HG03342 (cell line): ENCODE measurements around the gene TXNDC9.
A peak's percentile ranks its signal among the peaks of the same experiment; 100 is the strongest.
"Not testable (repeated sequence)": the region's sequence is repeated elsewhere in the genome, so short reads cannot be mapped to it uniquely, and the experiment has no call there.

Experiments used
- ATAC-seq: cut with Tn5 transposase; IDR thresholded peaks from one replicate; pipeline ENCODE4 v1.9.1; 2021; ENCODE audit warnings: mild to moderate bottlenecking, moderate library complexity; ENCODE audit not compliant: unreplicated experiment

Gene TXNDC9

GRCh38 chr2:99336804-99337112, 625 bp upstream of the TXNDC9 start:
- ATAC-seq = peak; percentile 2

DNA sequence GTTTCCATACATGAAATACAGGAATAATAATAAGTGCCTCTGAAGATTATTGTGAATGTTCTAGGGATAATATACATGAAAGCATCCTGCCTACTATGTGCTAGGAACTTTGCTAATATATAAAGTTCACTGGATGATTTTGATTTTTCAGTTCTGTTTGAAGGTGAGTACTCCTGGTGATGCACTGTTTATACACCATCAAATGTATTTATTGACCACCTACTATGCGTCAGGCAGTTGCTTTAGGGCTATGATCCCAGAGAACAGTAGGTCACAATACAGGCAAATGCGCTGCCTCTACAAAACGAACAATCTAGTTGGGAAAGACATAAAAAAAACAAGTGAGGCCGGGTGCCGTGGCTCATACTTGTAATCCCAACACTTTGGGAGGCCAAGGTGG, 10.7 kb downstream of the TXNDC9 start:
- no peak for ATAC-seq

- not testable (repeated sequence) for ATAC-seq
Observed at GRCh38 chr2:99317873-99318200, 18.3 kb downstream of the TXNDC9 start.

GRCh38 chr2:99317161-99317872, 18.8 kb downstream of the TXNDC9 start:
- ATAC-seq = no peak

GRCh38 chr2:99301097-99301496, 35.0 kb downstream of the TXNDC9 start, which contains the start of gene LYG1:
Gene LYG1, minus strand, starts transcription at chr2:99301197. Its CDS starts 5,527 bp downstream, at chr2:99295670.
- not testable (repeated sequence) for ATAC-seq

GRCh38 chr2:99299580-99299979, 36.6 kb downstream of the TXNDC9 start:
- no peak for ATAC-seq

GRCh38 chr2:99297994-99298393, 38.1 kb downstream of the TXNDC9 start:
- ATAC-seq = no peak

DNA sequence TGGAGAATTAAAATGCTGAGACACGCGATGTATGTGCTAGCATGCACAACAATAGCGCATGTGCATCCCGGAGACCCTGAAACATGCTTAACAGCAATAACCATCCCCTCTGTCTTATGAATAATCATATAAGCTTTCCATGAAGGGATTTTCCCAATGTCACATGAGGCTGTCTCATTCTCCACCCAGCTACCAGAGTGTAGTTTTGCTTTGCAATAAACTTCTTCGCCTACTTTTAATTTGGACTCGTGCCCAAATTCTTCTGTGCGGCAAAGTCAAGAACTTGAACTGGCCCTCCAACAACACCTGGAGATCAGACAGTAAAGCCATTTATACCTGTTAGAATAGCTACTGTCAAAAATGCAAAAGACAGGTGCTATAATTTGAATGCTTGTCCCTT, 50.6 kb downstream of the TXNDC9 start:
- no peak for ATAC-seq

DNA sequence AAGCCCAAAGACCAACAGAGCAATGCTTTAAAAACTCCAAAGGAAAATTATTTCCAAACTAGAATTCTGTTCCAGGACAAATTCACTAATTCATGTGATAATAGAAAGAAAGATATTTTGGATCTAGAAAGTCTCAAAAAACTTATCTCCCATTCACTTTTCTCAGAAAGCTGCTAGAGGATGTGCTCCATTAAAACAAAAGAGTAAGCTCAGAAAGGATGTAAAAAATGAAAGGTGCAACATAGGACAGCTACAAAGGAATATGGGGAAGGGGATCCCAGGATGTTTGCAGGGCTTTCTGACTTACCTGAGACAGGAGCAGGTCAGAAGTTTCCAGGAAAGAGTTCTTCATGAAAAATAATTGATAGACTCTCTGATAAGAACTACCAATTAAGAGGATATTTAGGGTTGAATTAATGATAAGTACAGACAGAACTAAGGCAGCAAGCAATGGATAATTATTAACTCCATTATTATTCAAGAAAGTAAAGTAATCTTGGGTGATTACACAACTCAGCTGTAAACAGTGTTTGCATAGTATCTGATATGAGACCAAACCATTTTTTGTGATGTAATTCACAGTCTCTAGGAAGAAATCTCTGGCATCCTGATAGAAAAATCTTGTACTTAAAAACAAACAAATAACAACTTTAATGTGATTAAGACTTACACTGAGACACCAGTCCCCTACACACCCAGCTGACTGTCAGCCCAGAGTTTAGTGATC, 56.0 kb downstream of the TXNDC9 start:
- no peak for ATAC-seq

- ATAC-seq = no peak
Observed at GRCh38 chr2:99278793-99279291, 57.3 kb downstream of the TXNDC9 start.

- ATAC-seq = not testable (repeated sequence)
Observed at GRCh38 chr2:99278195-99278765, 57.9 kb downstream of the TXNDC9 start.

- ATAC-seq = no peak
Observed at GRCh38 chr2:99275882-99276281, 60.3 kb downstream of the TXNDC9 start.
